HG02852 (cell line): ENCODE results near the gene OSBPL5.

Experiments
- ATAC-seq: cut with Tn5 transposase; IDR thresholded peaks from one replicate; pipeline ENCODE4 v1.9.1; 2021; ENCODE audit warnings: mild to moderate bottlenecking, moderate library complexity; ENCODE audit not compliant: unreplicated experiment

The OSBPL5 gene

DNA sequence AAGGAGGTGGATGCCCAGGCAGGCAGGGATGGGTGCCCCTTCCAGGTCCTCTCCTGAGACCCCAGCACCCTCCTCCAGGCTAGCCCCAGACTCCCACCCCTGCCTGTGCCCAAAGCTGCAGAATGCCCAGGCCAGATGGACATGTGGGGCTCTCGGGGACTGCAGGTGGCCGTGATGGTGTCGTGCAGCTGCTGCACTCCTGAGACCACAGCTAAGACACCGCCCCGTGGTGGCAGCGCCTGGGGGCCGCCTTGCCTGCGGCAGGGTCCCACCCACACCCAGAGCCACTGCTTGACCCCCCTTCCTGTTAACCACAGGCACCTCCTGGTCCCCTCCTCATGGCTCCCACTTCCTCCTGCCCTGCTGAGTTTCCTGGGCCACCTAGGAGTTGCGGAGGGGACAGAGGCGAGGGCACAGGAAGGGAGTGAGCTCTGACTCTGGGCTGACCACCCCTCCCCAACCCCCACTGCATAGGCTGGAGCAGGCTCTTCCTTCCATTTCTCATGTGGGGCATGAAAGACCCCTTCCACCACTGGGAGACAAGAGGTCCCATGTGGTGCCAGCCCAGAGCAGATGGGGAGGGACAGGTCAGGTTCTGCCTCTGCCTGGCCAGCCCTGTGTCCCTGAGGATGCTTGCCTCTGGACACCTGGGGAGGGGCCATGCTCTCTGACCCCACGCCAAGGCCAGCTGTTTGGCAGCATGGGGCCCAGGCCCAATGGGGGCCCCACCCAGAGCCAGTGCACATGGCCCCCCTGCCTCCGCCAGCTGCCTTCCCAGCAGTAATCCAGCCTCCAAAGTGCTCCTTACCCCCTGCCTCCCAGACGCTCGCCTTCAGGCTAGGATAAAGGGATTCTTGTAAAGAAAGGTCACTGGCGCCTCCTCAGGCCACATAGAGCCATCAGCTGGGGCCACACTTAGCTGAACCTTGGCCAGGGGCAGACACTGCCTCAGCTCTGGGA is 29.3 kb downstream of the OSBPL5 start:
- no peak for ATAC-seq

DNA sequence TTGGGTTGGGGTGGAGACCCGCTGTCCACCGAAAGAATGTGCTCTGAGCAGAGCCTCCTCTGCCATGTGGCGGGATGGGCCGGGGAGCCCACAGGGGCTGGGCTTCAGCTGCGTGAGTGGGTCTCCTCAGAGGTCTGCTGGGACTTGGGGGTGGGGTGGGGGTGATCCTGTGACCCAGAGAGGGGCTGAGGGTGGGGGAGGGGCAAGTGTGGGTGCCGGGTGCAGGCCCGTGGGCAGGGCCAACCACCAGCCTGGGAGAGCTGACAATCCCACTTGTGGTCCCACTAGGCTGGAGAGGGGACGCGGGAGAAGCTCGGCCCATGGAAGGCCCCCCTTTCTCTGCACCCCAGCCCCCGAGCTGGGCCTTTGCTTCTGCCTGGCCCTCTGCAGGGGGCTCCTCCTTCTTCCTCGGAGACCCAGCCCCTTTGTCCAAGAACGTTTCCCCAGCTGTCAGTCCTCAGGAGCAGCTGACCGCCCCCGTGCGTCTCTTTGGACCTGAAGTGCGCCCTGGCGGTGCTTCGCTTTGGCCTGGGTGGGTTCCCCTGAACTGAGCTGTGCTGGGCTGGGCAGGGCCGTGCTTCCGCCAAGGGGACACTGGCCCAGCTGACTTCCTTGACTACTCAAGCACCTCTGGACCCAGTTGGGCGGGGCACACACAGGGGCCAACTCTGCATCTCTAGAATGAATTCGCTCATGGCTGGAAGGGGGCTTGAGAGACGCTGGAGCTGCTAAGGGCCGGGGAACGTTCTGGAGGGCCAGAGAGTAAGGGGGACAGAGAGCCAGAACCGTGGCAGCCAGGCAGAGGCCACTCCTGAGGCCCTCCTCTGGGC is 30.2 kb downstream of the OSBPL5 start:
- no peak for ATAC-seq

DNA sequence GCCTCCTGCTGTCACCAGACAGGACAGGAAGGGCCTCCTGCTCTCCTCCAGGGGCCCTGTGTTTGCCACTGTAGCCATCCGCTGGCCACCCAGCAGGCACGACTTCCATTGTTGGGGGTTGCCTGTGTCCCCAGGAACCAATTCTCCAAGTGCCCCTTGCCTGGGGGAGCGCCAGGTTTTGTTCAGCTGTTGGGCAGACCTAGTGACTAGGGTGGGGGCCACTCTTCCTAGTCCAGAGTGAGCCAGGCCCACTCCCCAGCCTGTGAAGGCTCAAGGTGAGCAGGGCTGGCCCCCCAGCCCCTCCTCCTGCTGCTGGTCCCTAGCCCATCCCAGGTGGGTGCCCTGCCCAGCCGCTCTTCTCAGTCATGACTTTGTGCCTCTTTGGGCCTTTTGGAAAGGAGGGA is 30.9 kb downstream of the OSBPL5 start:
- ATAC-seq: no peak

DNA sequence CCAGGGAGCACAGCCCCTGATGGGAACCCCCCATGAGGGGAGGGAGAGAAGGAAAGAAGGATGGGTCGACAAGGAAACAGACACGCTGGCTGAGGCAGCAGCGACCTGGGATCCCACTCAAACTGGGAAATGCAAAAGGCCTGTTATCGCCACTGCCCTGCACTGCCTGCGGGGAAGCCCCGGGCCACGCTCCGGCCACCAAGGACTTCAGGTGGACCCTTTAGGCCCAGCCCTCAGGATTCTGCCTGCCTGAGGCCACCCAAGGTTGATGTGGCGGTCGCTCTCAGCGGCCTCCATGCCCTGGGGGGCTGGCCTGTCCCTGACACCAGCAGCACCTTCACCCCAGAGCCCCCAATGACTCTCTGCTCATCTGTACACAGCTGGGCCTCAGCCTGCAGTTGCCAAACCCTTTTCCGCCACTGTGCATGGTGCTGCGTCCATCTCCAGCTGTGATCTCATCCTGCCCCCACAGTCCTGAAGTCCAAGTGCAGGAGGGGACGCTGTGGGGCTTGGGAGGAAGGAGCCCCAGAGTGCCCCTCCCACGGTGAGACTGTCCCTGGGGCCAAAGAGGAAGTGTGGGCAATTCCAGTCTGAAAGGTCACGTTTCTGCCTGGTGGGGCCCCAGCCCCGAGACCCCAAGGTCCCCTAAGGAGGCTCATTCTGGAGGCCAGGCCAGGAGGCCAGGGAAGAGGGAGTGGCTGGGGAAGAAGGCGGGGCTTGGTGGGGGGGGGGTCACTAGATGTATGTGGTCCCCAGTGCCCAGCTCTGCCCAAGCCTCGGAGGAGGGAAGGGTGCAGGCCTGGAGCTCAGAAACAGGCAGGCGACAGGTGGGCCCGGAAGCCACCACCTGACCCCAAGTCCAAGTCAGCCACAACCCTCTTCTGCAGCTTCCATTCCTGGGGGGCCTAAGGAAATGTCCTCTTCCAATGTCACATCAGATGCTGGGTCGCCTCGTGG is 31.6 kb downstream of the OSBPL5 start:
- ATAC-seq: no peak

DNA sequence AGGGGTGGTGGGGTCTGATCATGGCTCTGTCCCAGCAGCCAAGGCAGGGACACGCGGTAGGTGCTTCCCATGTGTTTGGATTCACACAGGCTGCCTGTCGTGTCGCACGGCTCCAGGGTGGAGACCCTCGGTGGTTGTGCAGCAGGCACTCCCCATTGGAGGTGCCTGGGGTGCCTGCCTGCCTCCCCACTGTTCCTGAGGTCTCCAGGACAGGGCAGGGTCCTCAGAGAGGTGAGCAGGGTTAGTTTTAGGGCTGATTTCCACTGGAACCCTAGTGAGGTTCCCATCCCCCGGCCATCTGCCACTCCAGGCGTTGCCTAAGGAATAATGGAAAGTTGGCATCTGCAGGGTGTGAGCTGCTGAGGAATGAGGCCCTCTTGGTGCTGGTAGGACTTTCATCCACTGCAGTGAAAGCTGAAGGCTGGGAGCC is 32.3 kb downstream of the OSBPL5 start:
- no peak for ATAC-seq

DNA sequence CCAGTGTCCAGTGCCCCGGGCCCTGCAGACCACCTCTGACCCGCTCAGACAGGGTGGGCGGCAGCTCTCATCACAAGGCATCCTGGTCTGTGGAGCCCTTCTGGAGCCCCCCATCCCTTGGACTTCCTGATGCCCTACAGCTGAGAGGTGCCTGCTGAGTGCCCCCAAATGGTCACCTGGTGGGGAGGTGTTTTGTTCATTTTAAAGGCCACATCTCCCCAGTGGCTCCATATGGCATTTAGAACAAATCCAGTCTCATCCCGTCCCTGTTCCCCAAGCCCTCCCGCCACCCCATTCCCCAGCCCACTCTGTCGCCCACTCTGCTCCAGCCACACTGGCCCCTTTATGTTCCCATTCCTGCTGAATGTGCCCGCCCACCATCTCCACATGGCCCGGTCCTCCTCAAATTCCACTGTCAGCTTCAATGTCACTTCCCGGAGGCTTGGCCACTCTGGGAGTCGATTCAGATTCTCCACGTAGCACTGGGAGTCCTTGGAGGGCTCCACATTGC is 32.8 kb downstream of the OSBPL5 start:
- ATAC-seq: no peak

DNA sequence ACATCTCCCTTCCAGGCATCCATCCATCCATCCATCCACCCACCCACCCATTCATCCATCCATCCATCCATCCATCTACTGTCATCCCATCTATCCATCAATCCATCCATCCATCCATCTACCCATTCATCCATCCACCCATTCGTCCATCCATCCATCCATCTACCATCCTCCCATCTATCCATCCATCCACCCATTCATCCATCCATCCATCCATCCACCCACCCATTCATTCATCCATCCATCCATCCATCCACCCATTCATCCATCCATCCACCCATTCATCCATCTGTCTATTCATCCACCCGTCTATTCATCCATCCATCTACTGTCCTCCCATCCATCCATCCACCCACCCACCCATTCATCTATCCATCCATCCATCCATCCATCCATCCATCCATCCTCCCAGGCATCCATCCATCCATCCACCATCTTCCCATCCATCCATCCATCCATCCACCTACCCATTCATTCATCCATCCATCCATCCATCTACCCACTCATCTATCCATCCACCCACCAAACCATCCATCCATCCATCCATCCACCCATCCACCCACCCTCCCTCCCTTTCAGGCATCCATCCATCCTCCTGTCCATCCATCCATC is 33.7 kb downstream of the OSBPL5 start:
- no peak for ATAC-seq

DNA sequence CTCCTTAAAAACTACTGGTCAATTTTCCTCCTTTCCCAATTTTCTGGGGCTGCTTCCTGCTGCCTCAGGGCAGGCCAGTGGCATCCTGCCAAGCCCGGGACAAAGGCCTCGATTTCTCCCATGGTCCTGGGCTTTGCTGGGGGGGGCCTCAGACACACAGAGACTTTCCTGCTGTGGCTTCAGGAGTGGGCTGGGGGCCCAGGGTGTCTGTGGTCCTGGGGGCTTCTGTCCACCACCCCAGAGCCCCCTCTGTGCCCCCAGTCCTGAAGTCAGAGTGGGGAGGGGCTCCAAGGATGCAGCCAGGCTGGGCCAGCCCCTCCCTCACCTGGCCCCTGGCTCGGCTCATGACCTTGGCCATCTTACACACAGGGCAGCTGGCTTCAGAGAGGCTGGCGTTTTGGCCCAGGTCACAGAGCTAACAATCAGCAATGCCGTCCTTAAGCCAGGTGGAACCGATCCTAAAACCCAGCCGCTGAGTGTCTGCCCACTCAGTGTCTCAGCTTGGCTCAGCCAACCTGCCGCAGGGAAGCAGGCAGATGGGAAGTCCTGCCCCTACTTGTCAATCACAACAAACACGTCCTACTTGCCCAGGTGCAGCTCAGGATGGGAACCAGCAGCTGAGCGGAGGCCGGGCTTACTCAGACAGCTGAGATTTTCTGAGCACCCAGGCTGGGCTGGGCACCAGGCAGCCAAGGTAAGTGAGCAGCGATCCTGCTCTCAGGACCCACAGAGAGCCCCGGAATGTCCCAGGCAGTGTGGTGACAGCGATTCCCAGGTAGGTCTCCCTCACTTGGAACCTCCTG is 34.6 kb downstream of the OSBPL5 start:
- no peak for ATAC-seq

DNA sequence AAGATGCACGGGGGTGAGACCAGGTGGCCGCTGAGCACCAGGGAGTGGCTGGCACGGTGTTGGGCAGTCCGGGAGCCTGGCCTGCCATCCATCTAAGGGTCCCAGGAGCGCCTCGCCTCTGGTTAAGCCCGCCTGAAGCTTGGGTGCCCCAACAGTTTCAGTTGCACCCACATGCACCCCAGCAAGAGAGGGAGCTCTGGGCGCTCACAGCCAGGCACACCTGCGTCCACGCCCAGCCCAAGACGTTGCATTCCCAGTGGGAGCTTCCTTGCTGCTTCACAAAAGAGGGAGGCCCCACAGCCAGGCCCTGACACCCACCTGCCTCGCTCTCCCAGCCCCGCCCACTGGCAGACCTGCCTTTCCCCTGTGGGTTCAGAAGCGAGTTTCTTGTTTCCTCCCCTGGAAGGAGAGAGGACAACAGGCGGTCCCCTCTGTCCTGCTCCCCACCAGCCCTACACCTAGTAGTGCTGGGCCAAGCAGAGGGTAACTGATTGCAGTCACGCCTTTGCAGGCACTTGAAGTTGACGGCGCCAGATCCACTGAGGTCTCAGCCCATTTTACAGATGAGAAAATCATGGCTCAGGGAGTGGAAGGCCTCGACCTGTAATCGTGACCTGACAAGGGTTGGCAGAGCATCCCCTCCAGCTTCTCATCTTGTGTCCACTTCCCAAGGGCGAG is 35.4 kb downstream of the OSBPL5 start:
- ATAC-seq: no peak

DNA sequence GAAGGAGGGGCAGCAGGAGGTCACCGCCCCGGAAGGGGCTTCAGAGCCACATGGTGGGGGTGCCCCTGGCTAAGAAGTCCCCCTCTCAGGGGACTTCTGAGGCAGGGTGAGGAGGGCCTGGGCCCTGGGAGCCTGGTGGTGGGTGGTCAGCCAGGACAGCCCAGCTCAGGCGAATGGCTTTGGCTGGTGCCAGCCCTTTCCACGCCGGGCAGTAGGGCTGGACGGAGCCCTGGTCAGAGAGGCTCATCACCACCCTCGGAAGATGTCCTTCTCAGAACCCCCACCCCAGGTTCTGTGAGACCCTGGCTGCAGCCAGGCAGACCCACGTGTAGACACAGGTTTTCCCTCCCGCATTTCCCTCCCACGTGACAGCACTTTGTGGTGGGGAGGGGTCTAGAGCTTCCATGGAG is 35.9 kb downstream of the OSBPL5 start:
- no peak for ATAC-seq

DNA sequence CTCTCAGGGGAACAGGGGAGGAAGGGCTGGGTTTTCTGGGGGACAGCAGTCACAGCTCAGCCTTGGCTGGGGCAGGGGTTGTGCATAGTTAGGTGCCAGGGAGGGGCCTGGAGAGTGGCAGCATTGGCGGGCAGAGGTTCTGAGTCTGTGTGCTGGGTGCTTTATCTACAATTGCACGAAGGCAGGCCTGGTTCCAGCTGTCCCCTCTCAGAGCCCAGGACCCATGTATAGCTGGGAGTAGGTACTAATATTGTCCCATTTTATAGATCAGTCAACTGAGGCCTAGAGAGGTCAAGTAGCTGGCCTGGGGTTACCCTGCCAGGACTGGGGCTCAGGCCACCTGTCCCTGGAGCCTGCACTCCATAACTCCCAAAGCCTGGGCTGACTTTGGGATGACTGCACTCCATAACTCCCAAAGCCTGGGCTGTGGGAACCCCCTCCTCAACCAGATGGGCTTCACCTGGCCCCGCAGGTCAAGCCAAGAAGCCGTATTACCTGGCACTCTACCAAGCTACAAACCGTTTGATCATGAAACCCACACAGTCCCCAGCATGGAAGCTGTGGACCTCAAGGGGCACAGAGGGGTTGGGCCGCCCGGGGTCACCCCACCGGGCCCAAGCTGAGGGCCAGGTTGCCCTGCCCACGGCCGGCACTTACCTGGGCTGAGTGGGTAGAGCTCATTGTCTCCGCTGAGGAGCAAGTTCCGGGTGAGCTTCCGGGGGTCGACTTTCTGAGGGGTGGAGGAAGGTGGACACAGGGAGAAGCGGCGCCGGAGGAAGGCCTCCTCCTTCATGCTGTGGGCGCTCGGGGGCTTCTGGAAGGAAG is 36.5 kb downstream of the OSBPL5 start:
- ATAC-seq: no peak

DNA sequence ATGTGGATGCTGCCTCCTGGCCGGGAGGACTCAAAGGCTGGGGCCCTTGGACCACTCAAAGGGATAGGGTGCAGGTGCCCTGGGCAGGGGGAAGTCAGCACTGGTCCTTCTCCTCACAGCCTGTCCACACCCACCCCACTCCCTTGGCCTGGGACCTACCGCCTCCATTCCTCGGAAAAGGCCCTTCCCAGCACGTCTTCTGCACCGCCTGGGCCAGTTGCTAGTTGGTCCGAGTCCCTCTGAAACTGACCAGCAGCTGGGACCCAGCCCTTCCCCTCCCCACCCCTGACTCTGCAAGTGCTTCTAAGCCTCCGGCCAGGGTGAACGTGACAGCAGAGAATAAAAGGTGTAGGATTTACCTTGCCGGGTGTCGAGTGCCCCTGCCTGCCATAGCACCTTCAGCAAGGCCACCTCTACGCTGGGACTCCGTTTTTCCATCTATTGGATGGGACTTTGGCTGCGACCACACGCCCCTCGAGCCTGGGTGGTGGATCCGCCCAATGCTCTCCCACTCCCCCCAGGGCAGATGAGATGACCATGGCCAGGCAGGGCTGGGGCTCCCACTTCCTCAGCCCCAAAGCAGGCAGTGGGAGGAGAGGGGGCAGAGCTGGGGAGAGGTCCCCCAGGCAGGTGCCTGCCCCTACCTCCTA is 37.3 kb downstream of the OSBPL5 start:
- ATAC-seq: no peak

DNA sequence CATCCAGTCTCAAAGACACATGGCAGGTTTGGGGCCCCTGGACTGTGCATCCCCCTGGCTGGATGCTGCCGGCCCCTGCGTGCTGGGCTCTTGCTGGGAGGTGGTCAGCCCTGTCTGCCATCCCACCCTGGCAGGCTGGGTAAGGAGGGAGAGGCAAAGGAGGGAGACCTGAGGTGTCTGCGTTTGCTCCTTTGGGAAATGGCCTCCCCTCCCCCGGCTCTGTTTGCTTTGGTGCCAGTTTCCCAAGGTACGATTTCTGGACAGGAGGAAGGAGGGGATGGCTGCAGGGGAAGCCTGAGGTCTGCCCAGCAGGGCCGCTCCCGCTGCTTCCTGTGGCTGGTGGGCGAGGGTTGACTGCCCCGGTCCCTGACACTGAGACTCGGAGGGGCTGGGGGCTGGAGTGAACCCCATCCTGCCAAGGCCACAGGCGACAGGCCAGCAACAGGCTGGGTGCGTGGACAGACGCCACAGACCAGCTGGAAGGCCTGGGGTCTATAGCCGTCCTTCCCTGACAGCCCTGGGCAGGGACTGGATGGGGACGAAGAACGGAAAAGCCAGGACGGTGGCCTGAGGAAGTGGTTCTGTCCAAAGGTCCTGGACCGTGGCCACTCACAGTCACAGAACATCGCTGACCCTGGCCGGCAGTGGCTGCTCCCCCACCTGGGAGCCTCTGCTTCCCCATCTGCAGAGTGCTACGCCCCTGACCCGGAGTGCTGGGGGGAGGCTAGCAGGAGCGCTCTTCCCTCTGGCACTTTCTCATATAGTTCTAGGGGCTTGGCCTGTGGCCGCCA is 38.0 kb downstream of the OSBPL5 start:
- no peak for ATAC-seq

DNA sequence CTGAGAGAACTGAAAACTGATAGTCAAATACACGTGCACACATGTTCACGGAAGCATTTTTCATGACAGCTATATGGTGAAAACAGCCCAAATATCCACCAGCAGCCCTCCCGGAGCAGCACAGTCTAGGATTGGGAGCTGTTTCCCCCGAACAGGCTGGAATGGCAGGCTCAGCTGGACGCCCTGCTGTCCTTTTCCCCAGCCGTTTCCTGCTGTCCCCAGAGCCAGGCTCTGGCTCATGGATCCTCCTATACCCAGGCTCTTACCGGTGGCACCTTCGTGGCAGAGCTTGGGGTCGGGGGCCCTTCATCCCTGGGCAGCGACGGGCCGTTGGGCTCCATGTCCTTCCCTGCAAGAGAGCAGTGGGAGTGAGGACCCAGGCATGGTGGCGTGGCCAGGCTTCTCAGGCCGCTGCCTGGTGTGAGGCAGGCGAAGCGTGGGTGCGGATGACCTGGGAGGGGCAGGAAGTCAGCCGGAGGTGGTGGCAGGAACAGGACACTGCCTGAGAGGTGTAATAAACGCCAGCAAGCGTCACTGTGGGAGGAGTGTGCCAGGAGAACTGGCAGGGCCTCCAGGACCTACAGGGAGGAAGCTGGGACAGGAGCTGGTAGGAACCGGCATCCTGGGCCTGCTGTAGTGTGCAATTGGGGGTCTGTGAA is 38.8 kb downstream of the OSBPL5 start:
- no peak for ATAC-seq

DNA sequence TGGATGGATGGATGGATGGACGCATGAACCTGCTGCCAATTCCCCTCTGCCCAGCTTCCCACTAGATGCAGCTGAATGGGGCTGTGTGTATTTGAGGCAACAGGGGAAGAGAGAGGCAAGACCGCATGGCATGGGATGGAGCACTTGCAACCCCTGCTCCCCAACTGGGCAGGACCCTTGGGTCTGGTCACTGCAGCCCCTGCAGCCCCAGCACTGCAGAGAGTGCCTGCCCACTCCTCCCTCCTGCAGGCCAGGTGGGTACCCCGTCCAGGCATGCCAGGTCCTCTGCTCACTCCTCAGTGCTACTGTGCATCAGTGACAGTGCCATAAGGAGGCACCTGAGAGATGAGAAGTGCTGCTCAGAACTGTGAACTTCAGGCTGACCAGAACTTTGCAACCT is 40.3 kb downstream of the OSBPL5 start:
- ATAC-seq: no peak
